NOMO-1 treated with dmso at 0.1 percent for 144 hours (cell line): ENCODE data around the gene ABHD13.
"Not testable (repeated sequence)": the region's sequence is repeated elsewhere in the genome, so short reads cannot be mapped to it uniquely, and the experiment has no call there.

Experiments
- DNase-seq: peaks from one replicate; lab custom pipeline; 2025; ENCODE audit not compliant: unreplicated experiment; lab: John Stamatoyannopoulos, UW

ABHD13 gene

DNA sequence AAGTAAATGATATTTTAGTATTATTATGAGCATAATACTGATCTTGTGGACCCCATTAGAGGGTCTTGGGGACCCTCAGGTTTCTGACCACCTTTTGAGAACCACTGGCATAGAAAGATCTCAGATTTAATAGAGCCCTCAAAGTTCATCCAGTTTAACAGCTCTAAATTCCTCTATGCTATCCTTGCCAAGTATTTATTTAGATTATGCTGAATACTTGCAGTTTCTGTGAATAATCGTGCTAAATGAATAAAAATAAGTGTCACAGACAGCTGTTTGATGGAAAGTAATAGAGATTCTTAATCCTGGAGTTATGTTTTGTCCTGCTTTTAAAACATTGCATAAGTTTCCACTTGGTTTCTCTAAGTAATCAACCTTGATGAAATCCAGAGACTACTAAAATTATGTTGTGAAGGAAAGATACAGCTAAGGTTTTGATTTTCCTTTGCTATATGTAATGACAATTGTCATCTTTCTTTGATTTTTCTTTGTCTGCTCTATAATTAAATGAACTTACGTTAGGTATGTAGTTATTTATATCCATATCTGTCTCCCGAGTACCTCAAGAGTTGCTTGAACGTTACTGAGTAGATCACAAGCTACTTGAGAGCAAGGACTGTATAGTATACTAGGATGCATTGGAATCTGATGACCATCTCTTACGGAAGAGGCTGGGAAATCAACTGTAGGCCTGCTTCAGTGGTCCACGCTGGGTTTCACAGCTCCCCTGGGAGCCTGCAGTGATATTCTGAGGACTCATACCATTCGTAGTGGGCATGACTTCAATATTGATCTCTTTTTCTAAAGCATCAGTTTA is 5.7 kb downstream of the ABHD13 start:
- no peak for DNase-seq

DNA sequence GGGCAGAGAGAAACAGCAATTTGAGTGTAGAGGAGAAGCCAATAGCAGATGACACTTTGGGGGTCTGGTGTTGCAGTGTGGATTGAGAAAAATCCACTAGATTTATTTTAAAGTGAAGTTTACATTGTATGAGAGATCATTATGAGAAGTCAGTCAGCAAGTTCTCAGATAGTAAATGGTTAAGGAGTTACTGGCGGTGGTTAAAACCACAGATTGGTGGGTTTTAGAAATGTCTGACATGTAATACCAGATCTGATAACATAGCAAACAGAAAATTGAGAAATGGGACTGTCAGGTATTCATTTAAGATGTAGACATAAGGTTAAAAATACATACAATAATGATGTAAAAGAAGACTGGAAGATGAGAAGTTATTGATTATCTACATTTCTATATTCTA is 7.2 kb downstream of the ABHD13 start:
- no peak for DNase-seq

DNA sequence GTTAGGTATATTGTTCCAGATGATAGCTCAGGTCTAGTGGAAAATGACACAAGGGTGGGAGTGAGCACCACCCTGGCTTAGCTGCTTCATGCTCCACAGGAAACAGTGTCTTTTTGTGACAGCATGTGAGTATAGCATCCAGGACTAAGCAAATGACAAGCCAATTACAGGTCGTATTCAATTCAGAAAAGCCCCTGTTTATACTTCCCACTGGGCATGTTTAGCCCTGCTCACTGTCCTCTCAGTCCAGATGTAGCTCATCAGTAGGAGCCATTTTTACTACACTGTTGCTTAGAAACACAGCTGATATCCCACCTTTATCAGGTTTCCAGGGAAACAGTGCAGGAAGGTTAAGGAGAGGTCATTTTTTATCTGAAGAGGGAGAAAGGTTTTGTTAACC is 8.0 kb downstream of the ABHD13 start:
- no peak for DNase-seq

DNA sequence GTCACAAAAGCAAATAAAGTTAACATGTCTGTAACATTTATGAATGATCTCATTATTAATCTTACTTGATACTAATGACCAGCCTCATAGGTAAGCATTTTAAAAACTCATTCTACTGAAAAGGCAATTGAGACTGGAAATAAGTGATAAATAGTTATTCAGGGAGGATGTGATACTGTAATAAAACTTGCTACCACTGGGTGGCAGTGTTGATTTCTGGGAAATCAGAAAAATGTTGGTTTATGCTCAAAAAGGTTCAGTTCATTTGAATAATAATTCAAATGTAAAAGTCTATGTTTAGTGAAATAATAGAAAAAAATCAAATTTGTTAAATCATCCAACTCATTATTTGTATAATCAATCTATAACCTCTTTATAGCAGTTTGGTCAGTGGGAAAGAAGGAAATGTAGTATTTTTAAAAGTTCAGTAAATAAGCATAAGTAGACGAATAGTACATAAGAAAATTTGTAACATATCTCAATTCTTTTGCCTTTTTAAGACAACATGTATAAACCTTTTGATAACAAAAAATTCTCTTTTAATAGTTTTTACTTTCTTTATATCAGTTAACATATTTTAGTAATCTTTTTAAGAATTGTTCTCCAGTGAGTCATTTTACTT is 9.6 kb downstream of the ABHD13 start:
- DNase-seq = no peak

DNA sequence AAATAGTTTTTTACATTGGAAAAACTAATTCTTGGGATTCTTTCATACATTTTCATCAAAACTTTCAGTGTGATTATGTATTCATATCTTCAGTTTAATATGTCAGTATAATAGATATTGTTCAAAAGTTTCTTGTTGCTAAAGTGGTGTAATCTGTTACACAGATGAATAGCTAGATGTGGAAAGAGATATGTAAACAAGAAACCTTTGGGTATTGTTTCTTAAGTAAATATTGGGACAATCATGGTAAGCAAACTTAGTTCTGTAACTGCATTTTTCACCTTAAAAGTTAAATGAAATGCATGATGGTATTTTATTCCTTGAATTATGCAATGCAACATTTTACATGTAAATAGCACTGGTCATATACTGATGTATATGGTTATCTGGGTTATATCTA is 12.2 kb downstream of the ABHD13 start:
- no peak for DNase-seq

DNA sequence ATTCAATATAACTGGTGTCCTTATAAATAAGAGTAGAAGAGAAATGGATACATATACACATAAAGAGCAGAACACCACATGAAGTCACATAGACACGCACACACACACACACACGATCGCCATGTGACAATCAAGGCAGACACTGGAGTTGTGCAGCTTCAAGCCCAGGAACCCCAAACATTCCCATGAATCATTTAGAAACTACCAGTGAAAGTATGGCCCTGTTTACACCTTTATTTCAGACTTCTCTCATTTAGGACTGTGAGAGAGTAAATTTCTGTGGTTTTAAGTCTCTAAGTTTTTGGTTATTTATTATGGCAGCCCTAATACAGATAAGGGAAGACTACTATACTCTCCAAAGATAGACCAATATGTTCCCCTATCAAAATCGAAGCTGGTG is 31.0 kb downstream of the ABHD13 start:
- no peak for DNase-seq

DNA sequence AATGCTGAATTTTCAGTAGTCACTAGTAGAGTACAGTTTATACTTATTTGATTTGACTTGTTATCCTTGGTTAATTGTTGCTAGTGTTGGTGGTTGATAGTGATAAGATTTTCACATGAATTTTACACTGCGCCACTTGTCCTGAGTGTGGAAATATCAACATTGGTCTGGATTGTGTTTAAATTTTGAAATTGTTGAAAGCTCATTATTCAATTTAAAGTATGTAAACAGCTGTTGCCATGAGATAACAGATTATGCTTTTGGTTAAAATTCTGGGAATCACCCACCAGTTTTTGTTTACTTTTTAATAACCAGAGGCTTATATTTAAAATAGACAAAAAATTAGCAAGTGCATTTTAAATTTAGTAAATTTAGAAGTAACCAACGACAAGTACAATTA is 39.1 kb downstream of the ABHD13 start:
- no peak for DNase-seq

DNA sequence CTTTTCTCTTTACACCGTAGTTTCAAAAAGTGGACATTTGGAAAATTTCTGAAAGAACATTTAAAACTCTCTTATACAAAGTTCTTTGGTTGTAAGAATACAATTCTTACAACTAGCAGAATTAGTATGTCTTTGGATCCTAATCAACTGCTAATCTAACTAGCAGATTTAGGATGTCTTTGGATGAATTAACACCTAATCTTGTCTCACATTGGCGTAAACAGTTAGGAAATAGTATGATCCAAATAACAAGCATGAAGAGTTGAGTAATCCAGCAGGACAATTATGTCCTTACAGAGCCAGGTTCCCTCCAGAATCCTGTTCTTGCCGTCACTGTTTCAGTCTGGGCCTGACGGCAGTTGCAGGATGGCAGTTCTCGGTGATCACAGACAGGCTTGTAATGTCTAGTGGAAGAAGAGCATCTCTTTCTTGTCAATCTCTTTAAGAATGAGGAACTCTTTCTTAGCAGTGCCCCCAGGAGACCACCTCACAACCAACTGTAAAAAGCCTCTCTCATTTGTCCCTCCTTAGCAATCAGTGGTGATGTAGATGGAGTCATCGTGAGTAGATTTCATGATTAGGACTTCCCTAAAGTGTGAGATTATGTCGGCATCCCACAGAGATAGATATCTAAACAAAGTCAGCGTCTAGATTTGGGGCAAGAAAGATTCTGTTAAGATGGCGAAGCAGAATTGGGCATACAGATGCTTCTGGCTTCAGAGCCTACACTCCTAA is 45.6 kb downstream of the ABHD13 start:
- DNase-seq = no peak

DNA sequence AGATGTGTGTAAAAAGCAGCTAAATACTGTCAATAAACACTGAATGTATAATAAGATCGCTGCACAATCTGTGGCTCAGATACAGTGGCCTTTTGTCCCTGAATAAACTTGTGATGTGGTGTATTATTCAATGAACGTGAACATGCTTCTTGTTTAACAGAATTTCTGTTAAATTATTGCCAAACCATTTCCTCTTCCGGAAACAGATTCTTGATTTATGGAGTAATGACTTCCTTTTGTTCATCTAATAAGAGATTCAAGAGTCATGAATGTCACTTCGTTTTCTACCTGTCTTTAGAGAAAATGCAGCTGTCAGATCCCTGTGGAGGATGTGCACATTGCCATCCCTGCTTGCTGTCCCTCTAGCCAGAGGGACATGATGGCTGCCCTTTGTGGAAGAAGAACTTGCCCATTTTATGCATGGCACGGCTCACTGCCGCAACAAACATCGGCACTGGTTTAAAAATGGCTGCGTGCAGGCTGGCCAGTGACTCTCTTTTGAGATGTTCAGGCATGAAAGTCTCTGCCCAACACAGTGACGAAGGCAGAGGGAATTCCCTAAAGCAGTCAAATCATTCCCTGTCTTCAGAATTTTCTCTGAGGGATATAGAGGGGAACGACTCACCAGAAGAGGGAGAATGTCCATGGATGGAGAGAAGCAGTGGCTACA is 48.3 kb downstream of the ABHD13 start:
- DNase-seq = peak; percentile 44

DNA sequence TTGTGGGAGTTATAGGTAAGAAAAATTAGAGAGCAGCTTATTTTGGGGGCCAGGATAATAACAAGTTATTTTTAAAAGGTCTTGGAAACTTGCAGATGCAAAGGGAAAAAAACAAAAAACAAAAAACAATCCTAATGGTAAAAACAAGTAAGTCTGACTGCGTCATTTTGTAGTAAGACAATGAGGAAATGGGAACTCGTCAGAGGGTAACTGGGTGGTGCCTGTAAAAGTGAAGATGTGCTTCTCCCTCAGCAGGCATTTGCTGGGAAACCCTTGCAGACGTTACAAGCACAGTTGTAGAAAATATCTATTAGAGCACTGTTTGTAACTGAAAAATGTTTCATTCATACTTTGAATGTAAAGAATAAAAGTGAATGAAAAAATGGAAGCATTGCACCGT is 49.2 kb downstream of the ABHD13 start:
- DNase-seq = peak; percentile 66

DNA sequence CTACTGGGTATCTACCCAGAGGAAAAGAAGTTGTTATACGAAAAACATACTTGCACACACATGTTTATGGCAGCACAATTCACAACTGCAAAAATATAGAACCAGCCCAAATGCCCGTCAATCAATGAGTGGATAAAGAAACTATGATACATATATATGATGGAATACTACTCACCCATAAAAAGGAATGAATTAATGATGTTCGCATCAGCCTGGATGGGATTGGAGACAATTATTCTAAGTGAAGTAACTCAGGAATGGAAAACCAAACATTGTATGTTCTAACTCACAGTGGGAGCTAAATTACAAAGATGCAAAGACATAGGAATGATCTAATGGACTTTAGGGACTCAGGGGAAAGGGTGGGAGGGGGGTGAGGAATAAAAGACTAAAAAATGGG is 49.7 kb downstream of the ABHD13 start:
- DNase-seq = not testable (repeated sequence)

DNA sequence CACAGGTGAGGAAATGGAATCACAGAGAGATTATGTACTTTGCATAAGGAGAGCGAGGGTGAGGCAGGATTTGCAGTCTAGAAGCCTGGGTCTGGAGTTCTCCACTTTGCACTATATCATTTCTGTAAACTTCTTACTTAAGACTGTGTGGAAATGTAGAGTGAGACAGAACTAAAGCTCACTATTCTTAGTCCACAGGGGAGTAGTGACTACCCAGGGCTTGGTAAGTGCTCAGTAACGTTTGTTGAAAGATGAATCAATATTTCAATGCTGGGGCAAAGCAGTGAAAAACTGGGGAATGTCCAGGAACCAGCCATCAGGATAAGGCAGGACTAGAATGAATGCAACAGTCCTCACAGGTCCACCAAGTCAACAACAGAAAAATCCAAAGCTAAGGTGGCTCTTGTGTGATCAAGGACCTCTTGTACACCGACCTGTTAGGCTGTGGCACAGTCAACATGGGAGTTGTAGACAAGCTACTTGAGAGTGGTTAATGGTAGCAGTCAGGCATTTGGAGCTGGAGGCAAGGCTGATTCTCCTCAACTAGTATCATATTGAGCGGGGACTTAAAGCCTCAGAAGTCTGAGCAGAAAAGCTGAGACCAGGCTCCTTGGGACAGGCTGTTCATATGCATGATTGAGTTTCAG is 50.4 kb downstream of the ABHD13 start:
- no peak for DNase-seq

DNA sequence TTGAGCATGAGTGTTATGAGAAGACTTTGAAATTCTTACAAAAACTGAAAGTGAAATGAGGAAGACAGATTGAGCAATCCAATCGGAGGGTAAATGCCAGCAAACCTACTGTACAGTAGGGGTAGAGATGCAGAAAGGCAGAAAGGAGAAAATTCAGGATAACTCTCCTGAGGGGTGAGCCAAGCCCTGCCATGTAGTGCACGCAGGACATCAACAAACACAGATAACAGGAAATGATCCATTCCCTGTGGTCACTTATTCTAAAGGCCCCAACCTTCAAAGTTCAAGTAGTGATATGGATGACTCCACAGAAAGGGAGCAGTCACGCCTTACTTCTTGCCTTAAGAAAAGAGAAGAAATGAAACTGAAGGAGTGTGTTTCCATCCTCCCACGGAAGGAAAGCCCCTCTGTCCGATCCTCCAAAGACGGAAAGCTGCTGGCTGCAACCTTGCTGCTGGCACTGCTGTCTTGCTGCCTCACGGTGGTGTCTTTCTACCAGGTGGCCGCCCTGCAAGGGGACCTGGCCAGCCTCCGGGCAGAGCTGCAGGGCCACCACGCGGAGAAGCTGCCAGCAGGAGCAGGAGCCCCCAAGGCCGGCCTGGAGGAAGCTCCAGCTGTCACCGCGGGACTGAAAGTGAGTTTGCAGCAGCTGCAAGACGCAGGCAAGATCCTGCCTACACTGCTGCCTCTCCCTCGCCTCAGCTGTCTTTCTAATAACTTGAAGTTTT is 51.6 kb downstream of the ABHD13 start, which contains the start of gene TNFSF13B:
TSS of gene TNFSF13B (plus strand) at position 118 of the 728 bp plus-strand sequence. CDS start at position 296, 178 bp downstream.
- peak; percentile 86 for DNase-seq

DNA sequence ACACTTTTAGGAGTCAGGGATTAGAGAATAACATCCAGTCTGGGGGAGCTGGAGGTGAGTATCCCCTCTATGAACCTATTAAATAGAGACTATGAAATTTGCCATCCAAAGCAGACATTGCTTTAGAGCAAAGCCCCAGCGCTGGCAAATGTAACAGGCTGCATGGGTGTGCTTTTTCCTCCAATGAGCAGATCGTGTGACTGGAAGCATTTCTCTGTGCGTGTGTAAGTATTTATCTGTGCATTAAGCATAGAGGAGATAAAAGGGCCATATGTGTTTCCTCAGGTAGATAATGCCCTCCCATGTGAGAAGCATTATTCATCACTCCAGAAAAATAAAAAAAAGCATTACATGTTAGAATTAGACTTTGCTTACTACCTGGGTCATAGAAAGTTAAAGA is 52.2 kb downstream of the ABHD13 start:
- peak; percentile 22 for DNase-seq

DNA sequence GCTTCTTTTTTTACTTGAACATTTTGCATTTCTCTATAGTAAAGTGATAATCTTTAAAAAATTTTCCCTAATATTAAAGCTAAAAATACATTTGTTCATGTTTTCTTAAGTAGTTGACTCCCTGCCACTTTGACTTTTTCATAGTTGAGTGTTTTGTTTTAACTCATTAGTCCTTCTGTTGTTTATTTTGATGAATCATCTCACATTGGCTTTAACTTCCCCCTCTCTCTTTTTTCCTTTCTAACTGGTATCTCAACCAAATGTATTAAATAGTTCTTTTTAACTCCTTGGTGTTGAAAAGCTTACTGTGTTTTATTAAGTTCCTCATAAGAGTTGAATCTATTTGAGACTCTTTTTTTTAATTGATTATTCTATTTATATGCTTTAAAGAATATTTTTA is 54.1 kb downstream of the ABHD13 start:
- DNase-seq = no peak

DNA sequence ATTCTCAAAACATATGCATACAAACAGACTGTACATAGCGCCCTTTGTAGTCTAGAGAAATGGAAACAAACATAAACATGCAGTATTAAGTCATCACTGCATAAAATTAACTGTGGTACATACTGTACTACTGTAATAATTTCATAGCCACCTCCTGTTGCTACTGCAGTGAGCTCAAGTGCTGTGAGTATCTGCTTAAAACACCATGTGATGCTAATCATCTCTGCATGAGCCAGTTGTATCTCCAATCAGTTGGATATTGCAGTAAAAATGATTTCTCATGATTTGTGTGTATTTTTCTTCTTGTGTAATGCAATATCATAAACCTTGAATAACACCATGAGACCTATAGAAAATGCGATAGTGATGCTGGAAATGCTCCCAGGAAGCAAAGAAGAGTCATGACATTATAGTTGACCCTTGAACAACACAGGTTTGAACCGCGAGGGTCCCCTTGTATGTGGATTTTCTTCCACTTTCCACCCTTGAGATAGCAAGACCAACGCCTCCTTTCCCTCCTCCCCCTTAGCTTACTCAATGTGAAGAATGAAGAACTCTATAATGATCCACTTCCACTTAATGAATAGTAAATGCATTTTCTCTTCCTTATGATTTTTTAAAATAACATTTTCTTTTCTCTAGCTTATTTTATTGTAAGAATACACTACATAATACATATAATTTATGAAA is 55.4 kb downstream of the ABHD13 start:
- no peak for DNase-seq

DNA sequence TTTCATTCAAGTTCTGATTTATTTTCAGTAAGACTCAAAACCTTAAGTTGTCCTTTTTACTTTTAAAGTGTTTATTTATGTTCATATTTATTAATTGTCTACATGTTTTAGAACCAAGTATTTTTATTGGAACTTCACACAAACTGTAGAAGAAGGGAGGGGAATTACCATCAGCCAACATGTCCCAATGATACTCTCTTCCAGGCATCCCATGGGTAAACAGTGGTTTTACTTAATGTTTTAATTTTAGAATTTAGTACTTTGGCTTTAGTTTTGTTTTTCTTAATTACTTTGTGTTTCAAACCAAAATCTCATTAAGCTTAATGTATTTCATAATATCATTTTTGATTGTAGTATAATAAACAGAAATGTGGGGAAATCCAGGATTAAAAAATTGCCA is 56.5 kb downstream of the ABHD13 start:
- no peak for DNase-seq

DNA sequence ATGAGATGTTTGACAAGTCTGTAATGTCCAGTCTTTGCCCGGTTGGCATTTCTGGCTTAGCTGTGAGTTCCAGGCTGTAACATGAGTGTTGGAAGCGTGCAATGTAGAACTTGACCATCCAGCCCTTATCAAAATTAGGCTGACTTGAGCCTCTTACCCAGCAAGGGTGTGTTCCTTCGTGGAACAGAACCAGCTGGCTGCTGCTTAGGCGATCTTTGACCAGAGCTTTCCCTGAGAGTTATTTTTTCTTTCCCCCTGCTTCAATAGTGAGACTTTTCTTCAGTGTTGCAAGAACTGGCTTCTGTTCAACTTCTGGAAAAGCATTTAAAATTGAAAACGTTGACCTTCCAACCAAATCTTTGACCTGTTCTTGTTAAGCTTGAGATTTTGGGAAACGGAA is 57.9 kb downstream of the ABHD13 start:
- no peak for DNase-seq

DNA sequence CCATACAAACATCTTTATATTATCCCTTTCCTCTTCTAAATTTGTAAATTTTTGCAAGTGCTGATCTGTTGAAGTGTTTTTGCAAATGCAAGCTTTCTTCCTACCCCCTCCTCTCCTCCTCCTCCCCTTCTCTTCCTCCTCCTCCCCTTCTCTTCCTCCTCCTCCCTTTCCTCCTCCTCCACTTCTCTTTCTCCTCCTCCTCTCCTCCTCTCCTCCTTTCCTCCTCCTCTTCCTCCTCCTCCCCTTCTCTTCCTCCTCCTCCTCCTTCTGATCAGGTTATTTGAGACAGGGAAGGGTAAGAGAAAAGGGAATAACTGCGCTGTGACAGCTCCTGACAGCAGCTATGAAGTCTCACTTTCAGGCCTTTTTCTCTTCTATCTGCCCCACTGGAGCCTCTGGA is 60.3 kb downstream of the ABHD13 start:
- no peak for DNase-seq

DNA sequence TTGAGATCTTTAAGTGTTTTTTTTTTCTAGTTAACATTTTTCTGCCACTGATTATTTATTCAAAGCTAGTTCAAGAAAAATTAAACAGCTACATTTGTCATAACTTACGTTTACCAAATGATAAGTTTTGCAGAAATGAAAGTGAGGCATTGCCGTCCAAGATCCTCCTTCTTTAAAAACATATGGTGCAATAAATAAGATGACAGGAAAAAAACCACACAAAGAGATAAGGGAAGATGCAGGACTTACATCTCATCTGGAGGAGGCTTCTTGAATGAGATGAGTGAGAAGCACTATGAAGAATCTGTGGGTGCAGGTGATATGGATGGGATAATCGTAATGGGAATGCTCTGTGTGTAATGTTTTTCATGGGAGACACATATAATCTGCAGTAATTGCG is 63.7 kb downstream of the ABHD13 start:
- peak; percentile 57 for DNase-seq
